Thyroid gland (tissue), 4 donors: ENCODE results near the gene ADPRHL1. TPM values are rescaled to one million over a fixed set of nuclear protein-coding genes. Genes with fewer than 3 reads are reported as not detected.

Experiments
- DNase-seq, 2 donors: peaks; one replicate each; pipeline ENCODE4 v3.0.0-alpha.2; 2019
- H3K27ac ChIP-seq, 3 donors: fragments of 200-600 bp; sonication (generic); 1 replicate in 2 of 3; 2 replicates in 1 of 3; pipeline ENCODE4 v1.5.1; 2016 to 2019; ENCODE audit warnings: mild to moderate bottlenecking in 1 of 3, moderate library complexity in 1 of 3
- H3K27me3 ChIP-seq: fragments of 200-600 bp; sonication (generic); one replicate; pipeline ENCODE4 v1.5.1; 2019
- H3K36me3 ChIP-seq, 2 donors: fragments of 200-600 bp; sonication (generic); one replicate each; pipeline ENCODE4 v1.5.1; 2016 to 2019
- H3K4me1 ChIP-seq, 2 donors: fragments of 200-600 bp; sonication (generic); one replicate each; pipeline ENCODE4 v1.5.1; 2017 to 2019
- H3K4me3 ChIP-seq, 3 donors: fragments of 200-600 bp; sonication (generic); replicated peaks in 1 of 3; 1 replicate in 2 of 3; 2 replicates in 1 of 3; pipeline ENCODE4 v1.5.1; 2016; ENCODE audit warnings: mild to moderate bottlenecking in 1 of 3
- H3K9me3 ChIP-seq: fragments of 200-600 bp; sonication (generic); one replicate; pipeline ENCODE4 v1.5.1; 2017
- CTCF ChIP-seq, 6 experiments: fragments of 200-600 bp in 3 of 6; fragments of 450-650 bp in 3 of 6; sonication (generic) in 3 of 6; IDR thresholded peaks; one replicate each; pipeline ENCODE4 v1.5.1; 2016 to 2019; ENCODE audit warnings: antibody characterized with exemption in 6 of 6, mild to moderate bottlenecking in 2 of 6, inconsistent platforms in 1 of 6, moderate library complexity in 1 of 6
- POLR2A ChIP-seq, 2 donors: fragments of 450-650 bp; IDR thresholded peaks; one replicate each; pipeline ENCODE4 v1.6.1; 2017; ENCODE audit warnings: antibody characterized with exemption in 2 of 2, mild to moderate bottlenecking in 2 of 2, moderate library complexity in 1 of 2
- WGBS, 2 donors: methylation state at CpG; one replicate each; pipeline ENCODE4 v1.1.5; 2017; 5-methylcytosine and 5-hydroxymethylcytosine counted together
- intact Hi-C: fragments of 100-400 bp; cut with DNase I; formaldehyde crosslinking; loops from one replicate; pipeline ENCODE4 v1.15.1; 2023
- total RNA-seq, 4 donors: library from RNA; depleted of rRNA; stranded (reverse); fragments of >200 nt; gene quantifications; one replicate each; pipeline ENCODE4 v1.2.3, GENCODE V29; 2016

The ADPRHL1 gene
- total RNA-seq, 4 donors from 2014 or later = 0.20 to 2.0 (median 1.0) TPM

- H3K27me3 ChIP-seq = no peaks in the 10 kb centered on the region
- H3K9me3 ChIP-seq = no peaks in the 10 kb centered on the region
- no peak overlapping the region for H3K27ac ChIP-seq
- intact Hi-C loops = no loop called here
- DNase-seq = no peak
- H3K36me3 ChIP-seq = peaks cover 3 to 5% of the 10 kb centered on the region in 2 donors
- no peak for TF ChIP-seq POLR2A (IDR thresholded peaks at IDR 0.05)
- TF ChIP-seq CTCF (IDR thresholded peaks at IDR 0.05) = no peak
- 96 to 99% methylated on average over 3 of the region's 3 CpGs for WGBS, 2 donors
- H3K4me3 ChIP-seq = no peak overlapping the region
- no peaks in the 10 kb centered on the region for H3K4me1 ChIP-seq
Observed at GRCh38 chr13:113477724-113478123, 24.4 kb upstream of the ADPRHL1 start.

DNA sequence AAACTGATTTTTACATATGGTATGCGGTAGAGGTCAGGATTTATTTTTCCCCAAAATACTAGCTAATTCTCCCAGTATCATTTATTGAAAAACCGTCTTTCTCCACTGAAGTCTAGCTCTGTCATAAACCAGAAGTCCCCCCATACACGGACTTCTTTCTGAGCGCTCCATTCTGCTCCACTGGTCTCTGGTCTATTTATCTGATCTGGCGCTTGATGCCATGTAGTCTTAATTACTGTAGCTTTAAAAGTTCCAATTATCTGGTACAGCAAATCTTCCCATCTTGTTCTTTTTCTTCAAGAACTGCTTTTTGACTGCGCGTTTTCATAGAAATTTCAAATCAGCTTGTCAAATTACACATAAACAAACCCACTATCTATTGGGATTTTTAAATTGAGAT is 23.5 kb upstream of the ADPRHL1 start:
- 90 to 97% methylated on average over 7 of the region's 7 CpGs for WGBS, 2 donors
- Histone ChIP-seq H3K27ac (no peak overlapping the region), H3K4me3 (no peak overlapping the region), H3K4me1 (no peaks in the 10 kb centered on the region), H3K9me3 (no peaks in the 10 kb centered on the region), H3K36me3 (peaks cover 3 to 5% of the 10 kb centered on the region in 2 donors), H3K27me3 (no peaks in the 10 kb centered on the region)
- TF ChIP-seq CTCF (IDR thresholded peaks at IDR 0.05) (no peak), POLR2A (IDR thresholded peaks at IDR 0.05) (no peak)
- DNase-seq = no peak
- intact Hi-C loops = no loop called here

GRCh38 chr13:113475911-113476310 is 22.6 kb upstream of the ADPRHL1 start:
- Histone ChIP-seq H3K36me3 (peaks cover 3 to 5% of the 10 kb centered on the region in 2 donors), H3K27me3 (no peaks in the 10 kb centered on the region), H3K4me3 (no peak overlapping the region), H3K9me3 (no peaks in the 10 kb centered on the region), H3K27ac (no peak overlapping the region), H3K4me1 (no peaks in the 10 kb centered on the region)
- intact Hi-C loops = no loop called here
- TF ChIP-seq POLR2A (IDR thresholded peaks at IDR 0.05) (no peak), CTCF (IDR thresholded peaks at IDR 0.05) (no peak)
- 95 to 97% methylated on average over 12 of the region's 12 CpGs for WGBS, 2 donors
- DNase-seq = no peak

DNA sequence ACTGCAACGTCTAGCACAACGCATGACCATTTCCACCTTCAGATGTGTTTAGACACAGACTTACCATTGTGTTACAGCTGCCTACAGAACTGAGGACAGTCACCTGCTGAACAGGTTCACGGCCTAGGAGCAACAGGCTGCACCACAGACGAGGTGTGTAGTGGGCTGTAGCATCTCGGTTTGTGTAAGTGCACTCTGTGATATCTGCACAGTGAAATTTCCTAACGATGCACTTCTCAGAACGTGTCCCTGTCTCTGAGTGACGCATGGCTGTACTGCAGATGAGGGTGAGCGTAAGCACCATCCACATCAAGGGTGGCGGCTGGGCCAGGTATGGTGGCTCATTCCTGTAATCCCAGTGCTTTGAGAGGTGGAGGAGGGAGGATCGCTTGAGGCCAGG is 22.0 kb upstream of the ADPRHL1 start:
- H3K27me3 ChIP-seq = no peaks in the 10 kb centered on the region
- H3K36me3 ChIP-seq = peaks cover 3 to 5% of the 10 kb centered on the region in 2 donors
- H3K4me1 ChIP-seq = no peaks in the 10 kb centered on the region
- no peak overlapping the region for H3K4me3 ChIP-seq
- H3K9me3 ChIP-seq = no peaks in the 10 kb centered on the region
- H3K27ac ChIP-seq = no peak overlapping the region
- DNase-seq = no peak
- WGBS, 2 donors = 91 to 94% methylated on average over 11 of the region's 11 CpGs
- TF ChIP-seq POLR2A (IDR thresholded peaks at IDR 0.05) (no peak), CTCF (IDR thresholded peaks at IDR 0.05) (no peak)
- intact Hi-C loops = no loop called here

- Histone ChIP-seq H3K4me1 (no peaks in the 10 kb centered on the region), H3K36me3 (peaks cover 3 to 5% of the 10 kb centered on the region in 2 donors), H3K27ac (no peak overlapping the region), H3K27me3 (no peaks in the 10 kb centered on the region), H3K9me3 (no peaks in the 10 kb centered on the region), H3K4me3 (no peak overlapping the region)
- TF ChIP-seq CTCF (IDR thresholded peaks at IDR 0.05) = no peak
- no peak for TF ChIP-seq POLR2A (IDR thresholded peaks at IDR 0.05)
- intact Hi-C loops = no loop called here
- no peak for DNase-seq
- 81 to 84% methylated on average over 10 of the region's 10 CpGs for WGBS, 2 donors
Observed at GRCh38 chr13:113474179-113474578, 20.9 kb upstream of the ADPRHL1 start.
